Smooth muscle cell (in vitro differentiated cells): ENCODE measurements around the gene CMIP. TPM values are rescaled to one million over a fixed set of nuclear protein-coding genes. Genes with fewer than 3 reads are reported as not detected.
A peak's percentile ranks its signal among the peaks of the same experiment; 100 is the strongest.

ENCODE experiments used
- DNase-seq: peaks from one replicate; lab custom pipeline; 2025; ENCODE audit not compliant: unreplicated experiment; lab: John Stamatoyannopoulos, UW
- H2AFZ ChIP-seq: fragments of 200-600 bp; sonication (generic); 2 replicates; pipeline ENCODE4 v1.6.0; 2016; ENCODE audit warnings: antibody characterized with exemption, low read depth, mild to moderate bottlenecking
- H3F3A ChIP-seq: fragments of 200-600 bp; sonication (generic); 2 replicates; pipeline ENCODE4 v1.6.0; 2017; ENCODE audit warnings: antibody characterized with exemption, low read depth
- H3K27ac ChIP-seq: fragments of 200-600 bp; sonication (generic); 2 replicates; pipeline ENCODE4 v1.5.1; 2016; ENCODE audit warnings: low read depth, mild to moderate bottlenecking
- H3K27me3 ChIP-seq: fragments of 200-600 bp; sonication (generic); 2 replicates; pipeline ENCODE4 v1.6.1; 2016; ENCODE audit warnings: low read depth, mild to moderate bottlenecking
- H3K36me3 ChIP-seq: fragments of 200-600 bp; sonication (generic); 2 replicates; pipeline ENCODE4 v1.5.1; 2016; ENCODE audit warnings: low read depth
- H3K4me1 ChIP-seq: fragments of 200-600 bp; sonication (generic); 2 replicates; pipeline ENCODE4 v1.5.1; 2016; ENCODE audit warnings: low read depth
- H3K4me2 ChIP-seq: fragments of 200-600 bp; sonication (generic); 2 replicates; pipeline ENCODE4 v1.6.0; 2016; ENCODE audit warnings: mild to moderate bottlenecking
- H3K4me3 ChIP-seq: fragments of 200-600 bp; sonication (generic); 2 replicates; pipeline ENCODE4 v1.5.1; 2016; ENCODE audit warnings: mild to moderate bottlenecking
- H3K79me2 ChIP-seq: fragments of 200-600 bp; sonication (generic); 2 replicates; pipeline ENCODE4 v1.6.0; 2016; ENCODE audit warnings: low read depth, mild to moderate bottlenecking
- H3K9ac ChIP-seq: fragments of 200-600 bp; sonication (generic); 2 replicates; pipeline ENCODE4 v1.6.0; 2016; ENCODE audit warnings: low read depth
- H3K9me3 ChIP-seq: fragments of 200-600 bp; sonication (generic); replicated peaks from 2 replicates; pipeline ENCODE4 v1.5.1; 2016; ENCODE audit warnings: low read depth
- H4K20me1 ChIP-seq: fragments of 200-600 bp; sonication (generic); 2 replicates; pipeline ENCODE4 v1.6.0; 2016; ENCODE audit warnings: low read depth
- CTCF ChIP-seq: fragments of 200-600 bp; sonication (generic); IDR thresholded peaks from 2 replicates; pipeline ENCODE4 v1.5.1; 2017; ENCODE audit warnings: borderline replicate concordance, mild to moderate bottlenecking, antibody characterized with exemption; ENCODE audit not compliant: insufficient read depth, poor library complexity, severe bottlenecking
- WGBS: methylation state at CpG from one replicate; pipeline ENCODE4 v1.1.7; 2016; ENCODE audit warnings: low lambda C conversion rate; 5-methylcytosine and 5-hydroxymethylcytosine counted together
- polyA plus RNA-seq: library from polyadenylated mRNA; unstranded; fragments of >200 nt; fragmentation: Nextera tagmentation; extraction: Ambion mirVana; gene quantifications from 2 replicates; pipeline ENCODE4 v1.2.1, GENCODE V29; 2016
- total RNA-seq: library from RNA; depleted of rRNA; stranded (reverse); fragments of >200 nt; gene quantifications from 2 replicates; pipeline ENCODE4 v1.2.3, GENCODE V29; 2014

Gene CMIP
- total and polyA plus RNA-seq, 2 experiments from 2014 or later = 2.5 to 44.5 TPM

- Histone ChIP-seq H3K79me2 (peaks cover 82% of the 10 kb centered on the region), H3K36me3 (no peaks in the 10 kb centered on the region), H4K20me1 (peaks cover 100% of the 10 kb centered on the region), H3K4me1 (peaks cover 6% of the 10 kb centered on the region), H3K27me3 (no peaks in the 10 kb centered on the region), H3F3A (no peaks in the 10 kb centered on the region), H3K4me3 (no peak overlapping the region), H2AFZ (no peak overlapping the region), H3K27ac (no peak overlapping the region), H3K4me2 (no peak overlapping the region), H3K9ac (no peak overlapping the region), H3K9me3 (no peaks in the 10 kb centered on the region)
- DNase-seq = no peak
- TF ChIP-seq CTCF = no peak
- 94% methylated on average over 22 of the region's 22 CpGs for WGBS
Observed at GRCh38 chr16:81483970-81484595, 39.5 kb downstream of the CMIP start.

GRCh38 chr16:81484908-81485624 lies 40.5 kb downstream of the CMIP start:
- Histone ChIP-seq H3K9ac (no peak overlapping the region), H3K4me2 (no peak overlapping the region), H3K36me3 (no peaks in the 10 kb centered on the region), H3K27me3 (no peaks in the 10 kb centered on the region), H3K4me1 (peaks cover 6% of the 10 kb centered on the region), H2AFZ (no peak overlapping the region), H4K20me1 (peaks cover 100% of the 10 kb centered on the region), H3K4me3 (no peak overlapping the region), H3K9me3 (no peaks in the 10 kb centered on the region), H3F3A (no peaks in the 10 kb centered on the region), H3K27ac (peak overlapping the region; percentile 19), H3K79me2 (peaks cover 80% of the 10 kb centered on the region)
- DNase-seq = no peak
- no peak for TF ChIP-seq CTCF
- 78% methylated on average over 11 of the region's 11 CpGs for WGBS

GRCh38 chr16:81485824-81486539 lies 41.4 kb downstream of the CMIP start:
- H3K4me2 ChIP-seq = no peak overlapping the region
- no peaks in the 10 kb centered on the region for H3F3A ChIP-seq
- no peak overlapping the region for H2AFZ ChIP-seq
- peaks cover 100% of the 10 kb centered on the region for H4K20me1 ChIP-seq
- no peaks in the 10 kb centered on the region for H3K27me3 ChIP-seq
- peaks cover 6% of the 10 kb centered on the region for H3K4me1 ChIP-seq
- DNase-seq = no peak
- no peak for TF ChIP-seq CTCF
- H3K27ac ChIP-seq = peak overlapping the region; percentile 45
- WGBS = 92% methylated on average over 21 of the region's 21 CpGs
- H3K79me2 ChIP-seq = peaks cover 80% of the 10 kb centered on the region
- no peaks in the 10 kb centered on the region for H3K9me3 ChIP-seq
- no peak overlapping the region for H3K4me3 ChIP-seq
- H3K36me3 ChIP-seq = no peaks in the 10 kb centered on the region
- no peak overlapping the region for H3K9ac ChIP-seq
